ENCODE results near the gene CEP120.

CEP120 gene

GRCh38 chr5:123440456-123441181, 17.4 kb upstream of the CEP120 start:
- no peak for TF ChIP-seq CTCF (IDR thresholded peaks at IDR 0.05; ENCODE audit: borderline replicate concordance, control extremely low read depth, extremely low read depth, insufficient read depth, missing control alignments)
- no peak for DNase-seq (ENCODE audit: low spot score)
- in situ Hi-C loops (cut with MboI; ENCODE audit: low sequenced_read_pairs, unreplicated experiment) = no loop called here

DNA sequence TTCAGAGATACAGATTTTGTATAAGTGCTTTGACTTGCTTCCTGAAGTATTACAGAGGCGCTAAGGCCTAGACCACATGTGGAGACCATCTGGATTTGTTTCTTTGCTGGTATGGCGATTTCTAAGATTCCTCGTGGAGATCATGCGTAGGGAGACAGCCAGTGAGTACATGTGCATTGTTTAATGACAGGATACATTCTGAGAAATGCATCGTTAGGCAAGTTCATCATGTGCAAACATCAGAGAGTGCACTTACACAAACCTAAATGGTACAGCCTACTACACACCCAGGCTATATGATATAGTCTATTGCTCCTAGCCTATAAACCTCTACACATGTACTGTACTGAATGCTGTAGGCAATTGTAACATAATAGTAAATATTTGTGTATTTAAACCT, 16.5 kb upstream of the CEP120 start:
- no peak for DNase-seq (ENCODE audit: low spot score)
- TF ChIP-seq CTCF (IDR thresholded peaks at IDR 0.05; ENCODE audit: borderline replicate concordance, control extremely low read depth, extremely low read depth, insufficient read depth, missing control alignments) = no peak
- in situ Hi-C loops (cut with MboI; ENCODE audit: low sequenced_read_pairs, unreplicated experiment) = no loop called here

- in situ Hi-C loops (cut with MboI; ENCODE audit: low sequenced_read_pairs, unreplicated experiment) = no loop called here
- no peak for TF ChIP-seq CTCF (IDR thresholded peaks at IDR 0.05; ENCODE audit: borderline replicate concordance, control extremely low read depth, extremely low read depth, insufficient read depth, missing control alignments)
- no peak for DNase-seq (ENCODE audit: low spot score)
Observed at GRCh38 chr5:123438902-123439301, 15.7 kb upstream of the CEP120 start.

- no peak for DNase-seq (ENCODE audit: low spot score)
- in situ Hi-C loops (cut with MboI; ENCODE audit: low sequenced_read_pairs, unreplicated experiment) = no loop called here
- no peak for TF ChIP-seq CTCF (IDR thresholded peaks at IDR 0.05; ENCODE audit: borderline replicate concordance, control extremely low read depth, extremely low read depth, insufficient read depth, missing control alignments)
Observed at GRCh38 chr5:123438244-123438643, 15.0 kb upstream of the CEP120 start.

DNA sequence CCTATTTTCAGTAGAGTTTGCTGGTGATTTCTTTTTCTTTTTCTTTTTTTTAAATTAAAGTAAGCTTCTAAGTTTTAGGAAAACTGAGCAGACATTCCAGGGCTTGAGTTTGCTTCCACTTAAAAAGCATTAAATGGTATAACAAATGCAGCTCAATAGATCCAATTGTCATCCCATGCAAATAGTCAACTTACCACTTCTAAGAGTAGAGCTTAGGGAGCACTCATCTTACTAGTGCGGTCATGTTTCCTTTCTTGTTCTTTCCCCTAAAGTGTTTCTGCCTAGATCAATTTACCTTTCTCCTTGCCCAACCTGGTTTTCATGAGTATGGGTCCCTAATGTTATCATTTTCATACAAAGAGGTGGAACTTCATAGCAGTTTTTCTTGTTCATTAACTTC, 13.0 kb upstream of the CEP120 start:
- in situ Hi-C loops (cut with MboI; ENCODE audit: low sequenced_read_pairs, unreplicated experiment) = no loop called here
- DNase-seq (ENCODE audit: low spot score) = no peak
- no peak for TF ChIP-seq CTCF (IDR thresholded peaks at IDR 0.05; ENCODE audit: borderline replicate concordance, control extremely low read depth, extremely low read depth, insufficient read depth, missing control alignments)

DNA sequence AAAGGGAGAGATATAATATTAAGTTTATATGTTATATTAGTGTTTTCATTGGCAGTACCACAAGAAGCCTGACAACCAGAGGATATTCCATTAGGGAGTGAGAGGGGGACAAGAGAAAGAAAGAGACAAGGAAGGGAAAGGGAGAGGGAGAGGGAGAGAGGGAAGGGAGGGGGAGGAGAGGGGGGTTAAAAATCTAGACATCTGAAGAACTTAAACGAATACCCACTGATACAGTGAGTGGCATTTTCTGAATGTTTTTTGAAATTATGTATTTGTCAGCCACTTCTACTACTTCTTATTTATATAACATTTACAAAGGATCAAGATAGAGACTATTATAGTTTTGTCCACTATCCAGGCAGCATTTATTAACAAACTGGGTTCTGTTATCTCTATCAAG, 11.6 kb upstream of the CEP120 start:
- in situ Hi-C loops (cut with MboI; ENCODE audit: low sequenced_read_pairs, unreplicated experiment) = no loop called here
- no peak for DNase-seq (ENCODE audit: low spot score)
- TF ChIP-seq CTCF (IDR thresholded peaks at IDR 0.05; ENCODE audit: borderline replicate concordance, control extremely low read depth, extremely low read depth, insufficient read depth, missing control alignments) = no peak

Data from GM13976 (cell line).